ENCODE results near the gene PRC1. TPM values are rescaled to one million over a fixed set of nuclear protein-coding genes. Genes with fewer than 3 reads are reported as not detected.

Gene PRC1
- total and polyA plus RNA-seq, 10 donors: 6.0 to 40.0 (median 11.7) TPM

- 79 to 91% (median 89%) methylated on average over 4 to 5 of the region's 5 CpGs for WGBS, 5 donors
Observed at GRCh38 chr15:90959894-90960293, 34.4 kb downstream of the PRC1 start.

DNA sequence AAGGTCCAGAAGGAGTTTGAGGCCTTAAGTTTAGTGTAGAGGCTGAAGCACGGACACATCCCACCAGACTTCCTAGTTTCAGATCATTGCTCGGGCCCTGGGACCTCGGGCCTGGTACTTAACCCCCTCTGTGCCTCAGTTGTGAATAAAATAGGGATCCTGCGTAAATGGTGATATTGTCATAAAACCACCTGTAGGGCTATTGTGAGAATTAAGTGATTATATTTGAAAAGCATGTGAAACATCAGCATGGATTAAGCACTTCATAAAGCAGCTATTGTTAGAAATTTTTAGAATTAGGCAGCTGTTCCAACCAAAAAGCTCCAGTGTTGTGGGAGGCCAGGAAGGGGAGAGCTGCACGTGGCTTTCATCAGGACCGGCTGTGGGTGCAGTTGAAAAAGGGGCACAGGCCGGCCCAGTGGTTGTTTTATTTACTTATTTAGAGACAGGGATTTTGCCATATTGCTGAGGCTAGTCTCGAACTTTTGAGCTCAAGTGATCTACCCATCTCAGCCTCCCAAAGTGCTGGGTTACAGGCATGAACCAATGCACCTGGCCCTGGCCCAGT is 35.2 kb downstream of the PRC1 start:
- Histone ChIP-seq H3K4me1 (peaks cover 14 to 35% (median 30%) of the 10 kb centered on the region in 6 donors), H3K27me3 (replicated peaks in 1 of 7) (no peaks in the 10 kb centered on the region), H3K4me3 (no peak overlapping the region), H3K9me3 (no peaks in the 10 kb centered on the region), H3K36me3 (peaks cover 0 to 65% (median 35%) of the 10 kb centered on the region in 6 donors), H3K27ac (no peak overlapping the region)
- DNase-seq: no peak
- TF ChIP-seq CTCF (IDR thresholded peaks at IDR 0.05 in 8 of 11, conservative IDR thresholded peaks at IDR 0.05 in 3 of 11): no peak
- TF ChIP-seq POLR2A (IDR thresholded peaks at IDR 0.05): no peak
- TF ChIP-seq POLR2AphosphoS5 (IDR thresholded peaks at IDR 0.05): no peak
- 87 to 94% (median 91%) methylated on average over 8 of the region's 8 CpGs for WGBS, 5 donors
- intact Hi-C loops (cut with DNase I; ENCODE audit: low total_unique reads): no loop called here

More at GRCh38 chr15:90959894-90960293, 34.4 kb downstream of the PRC1 start:
- Histone ChIP-seq H3K9me3 (no peaks in the 10 kb centered on the region), H3K27me3 (replicated peaks in 1 of 7) (no peaks in the 10 kb centered on the region), H3K4me3 (no peak overlapping the region), H3K36me3 (peaks cover 0 to 73% (median 37%) of the 10 kb centered on the region in 6 donors), H3K27ac (no peak overlapping the region), H3K4me1 (peaks cover 14 to 29% (median 24%) of the 10 kb centered on the region in 6 donors)
- intact Hi-C loops (cut with DNase I; ENCODE audit: low total_unique reads): loop anchor here (10.0 kb wide), 1 partner anchor 305 kb away; no protein-coding TSS in a partner anchor
- no peak for TF ChIP-seq CTCF (IDR thresholded peaks at IDR 0.05 in 8 of 11, conservative IDR thresholded peaks at IDR 0.05 in 3 of 11)
- no peak for TF ChIP-seq POLR2A (IDR thresholded peaks at IDR 0.05)
- TF ChIP-seq POLR2AphosphoS5 (IDR thresholded peaks at IDR 0.05): no peak
- no peak for DNase-seq

GRCh38 chr15:90957791-90958190 is 36.5 kb downstream of the PRC1 start:
- H3K9me3 ChIP-seq: no peaks in the 10 kb centered on the region
- H3K27ac ChIP-seq: no peak overlapping the region
- peak overlapping the region in 2 of 8 donors; percentile 78 to 82 for H3K4me3 ChIP-seq
- H3K36me3 ChIP-seq: peaks cover 0 to 65% (median 39%) of the 10 kb centered on the region in 6 donors
- WGBS, 5 donors: 90 to 98% (median 96%) methylated on average over 6 of the region's 6 CpGs
- TF ChIP-seq CTCF (IDR thresholded peaks at IDR 0.05 in 8 of 11, conservative IDR thresholded peaks at IDR 0.05 in 3 of 11): no peak
- TF ChIP-seq POLR2AphosphoS5 (IDR thresholded peaks at IDR 0.05): no peak
- no peak for TF ChIP-seq POLR2A (IDR thresholded peaks at IDR 0.05)
- no peak for DNase-seq
- peaks cover 14 to 39% (median 30%) of the 10 kb centered on the region in 6 donors for H3K4me1 ChIP-seq
- H3K27me3 ChIP-seq (replicated peaks in 1 of 7): no peaks in the 10 kb centered on the region
- intact Hi-C loops (cut with DNase I; ENCODE audit: low total_unique reads): no loop called here

- no peaks in the 10 kb centered on the region for H3K27me3 ChIP-seq (replicated peaks in 1 of 7)
- H3K4me3 ChIP-seq: peak overlapping the region; percentile 25 to 82 (median 47)
- H3K36me3 ChIP-seq: peaks cover 0 to 65% (median 41%) of the 10 kb centered on the region in 6 donors
- intact Hi-C loops (cut with DNase I; ENCODE audit: low total_unique reads): no loop called here
- no peak for TF ChIP-seq CTCF (IDR thresholded peaks at IDR 0.05 in 8 of 11, conservative IDR thresholded peaks at IDR 0.05 in 3 of 11)
- TF ChIP-seq POLR2A (IDR thresholded peaks at IDR 0.05): no peak
- TF ChIP-seq POLR2AphosphoS5 (IDR thresholded peaks at IDR 0.05): no peak
- no peaks in the 10 kb centered on the region for H3K9me3 ChIP-seq
- peak; percentile 79 for DNase-seq
- 44 to 80% (median 59%) methylated on average over 21 to 63 of the region's 63 CpGs for WGBS, 5 donors
- H3K27ac ChIP-seq: peak overlapping the region in 3 of 8 donors; percentile 9 to 54 (median 26)
- H3K4me1 ChIP-seq: peaks cover 14 to 39% (median 30%) of the 10 kb centered on the region in 6 donors
Observed at GRCh38 chr15:90957031-90957790, 37.1 kb downstream of the PRC1 start.
